ENCODE data around the gene SLC22A17.
A peak's percentile ranks its signal among the peaks of the same experiment; 100 is the strongest.
"Not testable (repeated sequence)": the region's sequence is repeated elsewhere in the genome, so short reads cannot be mapped to it uniquely, and the experiment has no call there.

The SLC22A17 gene

GRCh38 chr14:23339506-23340268 lies 13.0 kb downstream of the SLC22A17 start:
- DNase-seq, result no peak

- no peak for DNase-seq
These were observed 17.1 kb downstream of the SLC22A17 start for GRCh38 chr14:23335623-23336022.

GRCh38 chr14:23327947-23328744 lies 24.5 kb downstream of the SLC22A17 start:
- DNase-seq, result peak; percentile 77

GRCh38 chr14:23326491-23327332 lies 26.0 kb downstream of the SLC22A17 start:
- no peak for DNase-seq

GRCh38 chr14:23325746-23326145 lies 26.9 kb downstream of the SLC22A17 start:
- DNase-seq, result not testable (repeated sequence)

- no peak for DNase-seq
These were observed 27.7 kb downstream of the SLC22A17 start for GRCh38 chr14:23324993-23325392.

GRCh38 chr14:23324455-23324846 lies 28.2 kb downstream of the SLC22A17 start:
- no peak for DNase-seq

GRCh38 chr14:23323838-23324454 lies 28.7 kb downstream of the SLC22A17 start:
- no peak for DNase-seq

GRCh38 chr14:23322568-23323517 lies 29.8 kb downstream of the SLC22A17 start:
- DNase-seq, result no peak

GRCh38 chr14:23321572-23322547 lies 30.8 kb downstream of the SLC22A17 start:
- DNase-seq, result peak; percentile 48

- peak; percentile 100 for DNase-seq
These were observed 31.8 kb downstream of the SLC22A17 start, which contains the start of gene PABPN1 for GRCh38 chr14:23320584-23321571. PABPN1 (plus strand) TSS chr14:23321457; CDS start chr14:23321470, 13 bp downstream.

GRCh38 chr14:23319746-23320583 lies 32.7 kb downstream of the SLC22A17 start:
- no peak for DNase-seq

GRCh38 chr14:23316300-23316699 lies 36.4 kb downstream of the SLC22A17 start:
- DNase-seq, result no peak

GRCh38 chr14:23310546-23310945 lies 42.1 kb downstream of the SLC22A17 start:
- DNase-seq, result no peak

- DNase-seq, result no peak
These were observed 43.8 kb downstream of the SLC22A17 start for GRCh38 chr14:23308721-23309445.

GRCh38 chr14:23307687-23308644 lies 44.7 kb downstream of the SLC22A17 start:
- DNase-seq, result no peak

All from fibroblast of skin of scalp (primary cell).